Astrocyte (in vitro differentiated cells and primary cell): ENCODE data around the gene MCF2L2.

Source experiments
- EZH2 ChIP-seq: IDR thresholded peaks from 2 replicates; pipeline ENCODE4 v1.6.1; 2012; ENCODE audit warnings: mild to moderate bottlenecking, low read length, inconsistent platforms; ENCODE audit not compliant: insufficient read depth
- TF ChIP-seq, protein P1 (sequence below): IDR thresholded peaks from 2 replicates; pipeline ENCODE4 v1.5.1; 2011; ENCODE audit warnings: low read depth, mild to moderate bottlenecking, inconsistent platforms, low read length, moderate library complexity; ENCODE audit not compliant: insufficient read depth

DNA sequence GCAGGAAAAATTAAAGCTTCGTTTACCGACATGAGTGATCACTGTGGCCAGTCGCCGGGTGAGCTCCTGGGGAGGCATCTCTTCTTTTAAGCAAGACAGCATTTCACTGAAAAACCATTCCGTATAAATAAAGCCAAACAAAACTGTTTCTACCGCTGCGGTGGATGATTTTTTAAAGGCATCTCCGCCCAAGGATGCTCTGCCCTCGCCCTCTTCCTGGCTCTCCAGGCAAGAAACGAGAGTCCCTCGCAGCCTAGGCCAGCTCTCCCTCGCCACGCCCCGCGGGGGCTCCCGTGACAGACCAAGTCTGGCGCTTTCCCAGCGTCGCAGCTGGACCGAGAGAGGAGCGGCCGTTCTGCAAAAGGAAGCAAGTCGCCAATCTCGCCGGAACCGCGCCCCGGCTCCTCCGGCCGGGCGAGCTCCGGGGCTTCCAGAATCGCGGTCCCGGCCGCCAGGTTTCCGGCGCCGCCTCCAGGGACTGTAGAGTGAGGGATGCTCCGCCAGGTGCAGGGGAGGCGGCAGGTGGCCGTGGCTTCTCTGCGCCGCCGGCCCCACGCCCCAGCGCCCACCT lies 458 bp downstream of the MCF2L2 start:
- TF ChIP-seq, protein P1, sequence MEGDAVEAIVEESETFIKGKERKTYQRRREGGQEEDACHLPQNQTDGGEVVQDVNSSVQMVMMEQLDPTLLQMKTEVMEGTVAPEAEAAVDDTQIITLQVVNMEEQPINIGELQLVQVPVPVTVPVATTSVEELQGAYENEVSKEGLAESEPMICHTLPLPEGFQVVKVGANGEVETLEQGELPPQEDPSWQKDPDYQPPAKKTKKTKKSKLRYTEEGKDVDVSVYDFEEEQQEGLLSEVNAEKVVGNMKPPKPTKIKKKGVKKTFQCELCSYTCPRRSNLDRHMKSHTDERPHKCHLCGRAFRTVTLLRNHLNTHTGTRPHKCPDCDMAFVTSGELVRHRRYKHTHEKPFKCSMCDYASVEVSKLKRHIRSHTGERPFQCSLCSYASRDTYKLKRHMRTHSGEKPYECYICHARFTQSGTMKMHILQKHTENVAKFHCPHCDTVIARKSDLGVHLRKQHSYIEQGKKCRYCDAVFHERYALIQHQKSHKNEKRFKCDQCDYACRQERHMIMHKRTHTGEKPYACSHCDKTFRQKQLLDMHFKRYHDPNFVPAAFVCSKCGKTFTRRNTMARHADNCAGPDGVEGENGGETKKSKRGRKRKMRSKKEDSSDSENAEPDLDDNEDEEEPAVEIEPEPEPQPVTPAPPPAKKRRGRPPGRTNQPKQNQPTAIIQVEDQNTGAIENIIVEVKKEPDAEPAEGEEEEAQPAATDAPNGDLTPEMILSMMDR: no peak
- no peak for TF ChIP-seq EZH2
